Endothelial cell (in vitro differentiated cells): Measurements from ENCODE around the gene POLD2. TPM values are rescaled to one million over a fixed set of nuclear protein-coding genes. Genes with fewer than 3 reads are reported as not detected.

Experiments
- DNase-seq: peaks from one replicate; pipeline ENCODE4 v3.0.0; 2021; ENCODE audit warnings: low spot score
- H3K27ac Mint-ChIP-seq: one replicate; pipeline ENCODE4 v1.8.0; 2021; ENCODE audit warnings: mixed read lengths, inconsistent platforms; ENCODE audit not compliant: unreplicated experiment
- H3K27me3 Mint-ChIP-seq: one replicate; pipeline ENCODE4 v1.8.0; 2021; ENCODE audit warnings: mild to moderate bottlenecking, moderate library complexity, mixed read lengths, inconsistent platforms; ENCODE audit not compliant: unreplicated experiment
- H3K36me3 Mint-ChIP-seq: one replicate; pipeline ENCODE4 v1.8.0; 2021; ENCODE audit warnings: mild to moderate bottlenecking, low read depth, mixed read lengths, inconsistent platforms; ENCODE audit not compliant: unreplicated experiment
- H3K4me1 Mint-ChIP-seq: one replicate; pipeline ENCODE4 v1.8.0; 2021; ENCODE audit warnings: mild to moderate bottlenecking, mixed read lengths, inconsistent platforms; ENCODE audit not compliant: unreplicated experiment
- H3K4me3 Mint-ChIP-seq: one replicate; pipeline ENCODE4 v1.8.0; 2021; ENCODE audit warnings: mild to moderate bottlenecking, mixed read lengths, inconsistent platforms; ENCODE audit not compliant: unreplicated experiment
- H3K9me3 Mint-ChIP-seq: one replicate; pipeline ENCODE4 v1.8.0; 2021; ENCODE audit warnings: mixed read lengths, inconsistent platforms; ENCODE audit not compliant: unreplicated experiment
- total RNA-seq: library from RNA; stranded (reverse); fragmentation: NEBNext Ultra II Directional; extraction: Animal tissue kit (Norgen Biotek cat#: 25700); gene quantifications from one replicate; pipeline ENCODE4 v1.2.1, GENCODE V29; 2021; ENCODE audit not compliant: unreplicated experiment
- TF ChIP-seq, protein P1 (sequence below): fragments of 200-600 bp; sonication (generic); IDR thresholded peaks from one replicate; pipeline ENCODE4 v1.5.0; 2021; ENCODE audit warnings: antibody characterized with exemption; ENCODE audit not compliant: unreplicated experiment

Gene POLD2
- total RNA-seq, 1 donor from 2014 or later: 39.9 TPM

GRCh38 chr7:44093102-44093641 lies 30.2 kb downstream of the POLD2 start:
- Mint-ChIP-seq H3K9me3 (no peaks in the 10 kb centered on the region), H3K4me1 (peaks cover 5% of the 10 kb centered on the region), H3K27ac (no peak overlapping the region), H3K4me3 (no peak overlapping the region), H3K27me3 (peaks cover 13% of the 10 kb centered on the region), H3K36me3 (no peaks in the 10 kb centered on the region)
- TF ChIP-seq, protein P1, sequence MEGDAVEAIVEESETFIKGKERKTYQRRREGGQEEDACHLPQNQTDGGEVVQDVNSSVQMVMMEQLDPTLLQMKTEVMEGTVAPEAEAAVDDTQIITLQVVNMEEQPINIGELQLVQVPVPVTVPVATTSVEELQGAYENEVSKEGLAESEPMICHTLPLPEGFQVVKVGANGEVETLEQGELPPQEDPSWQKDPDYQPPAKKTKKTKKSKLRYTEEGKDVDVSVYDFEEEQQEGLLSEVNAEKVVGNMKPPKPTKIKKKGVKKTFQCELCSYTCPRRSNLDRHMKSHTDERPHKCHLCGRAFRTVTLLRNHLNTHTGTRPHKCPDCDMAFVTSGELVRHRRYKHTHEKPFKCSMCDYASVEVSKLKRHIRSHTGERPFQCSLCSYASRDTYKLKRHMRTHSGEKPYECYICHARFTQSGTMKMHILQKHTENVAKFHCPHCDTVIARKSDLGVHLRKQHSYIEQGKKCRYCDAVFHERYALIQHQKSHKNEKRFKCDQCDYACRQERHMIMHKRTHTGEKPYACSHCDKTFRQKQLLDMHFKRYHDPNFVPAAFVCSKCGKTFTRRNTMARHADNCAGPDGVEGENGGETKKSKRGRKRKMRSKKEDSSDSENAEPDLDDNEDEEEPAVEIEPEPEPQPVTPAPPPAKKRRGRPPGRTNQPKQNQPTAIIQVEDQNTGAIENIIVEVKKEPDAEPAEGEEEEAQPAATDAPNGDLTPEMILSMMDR: no peak
- no peak for DNase-seq

DNA sequence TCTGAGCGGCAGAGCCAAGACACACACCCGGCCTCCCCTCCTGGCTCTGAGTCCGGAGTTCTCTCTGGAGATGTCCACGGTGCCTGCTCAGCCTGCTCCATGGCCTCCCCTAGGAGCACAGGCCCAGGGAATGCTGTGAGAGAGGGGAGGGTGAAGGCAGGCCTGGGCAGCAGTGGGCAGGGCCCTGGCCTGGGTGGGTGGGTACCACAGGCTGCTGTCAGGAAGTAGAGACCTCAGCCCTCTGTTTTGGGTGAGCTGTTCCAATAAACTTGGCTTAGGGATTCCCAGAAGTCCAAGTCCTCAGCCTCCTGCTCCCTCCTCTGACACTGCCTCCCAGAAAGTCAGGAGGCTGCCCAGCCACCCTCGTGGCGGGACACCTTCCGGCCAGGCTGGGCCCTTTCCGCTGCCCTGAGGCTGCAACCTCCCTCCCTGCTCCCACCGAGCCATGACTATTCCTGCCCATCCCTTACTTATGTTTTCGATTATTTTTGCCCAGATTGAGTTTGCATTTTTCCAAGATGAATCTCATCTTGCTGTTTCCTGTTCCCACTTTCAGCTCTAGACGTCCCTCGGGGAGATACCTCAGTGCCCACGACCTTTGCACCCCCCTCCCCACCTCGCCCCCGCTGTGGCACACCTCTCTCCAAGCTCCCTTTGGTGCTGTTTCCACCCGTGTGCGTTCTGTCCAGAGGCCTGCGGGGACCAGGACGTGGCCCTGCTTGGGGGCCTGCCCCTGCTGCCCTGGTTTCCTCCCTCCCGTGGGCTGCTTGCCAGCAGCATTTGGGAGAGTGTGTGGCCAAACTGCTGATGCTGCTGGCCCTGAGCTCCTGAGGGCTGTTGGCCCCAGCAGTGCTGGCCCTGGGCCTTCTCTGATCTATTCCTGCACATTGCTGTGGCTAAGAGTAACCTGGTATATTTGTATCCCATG lies 35.2 kb downstream of the POLD2 start:
- no peak overlapping the region for H3K27ac Mint-ChIP-seq
- H3K4me3 Mint-ChIP-seq: no peak overlapping the region
- no peaks in the 10 kb centered on the region for H3K9me3 Mint-ChIP-seq
- TF ChIP-seq, protein P1: no peak
- H3K36me3 Mint-ChIP-seq: no peaks in the 10 kb centered on the region
- H3K27me3 Mint-ChIP-seq: peaks cover 11% of the 10 kb centered on the region
- H3K4me1 Mint-ChIP-seq: peaks cover 3% of the 10 kb centered on the region
- no peak for DNase-seq

- Mint-ChIP-seq H3K4me1 (no peaks in the 10 kb centered on the region), H3K27me3 (peaks cover 7% of the 10 kb centered on the region), H3K4me3 (no peak overlapping the region), H3K36me3 (no peaks in the 10 kb centered on the region), H3K9me3 (no peaks in the 10 kb centered on the region), H3K27ac (no peak overlapping the region)
- TF ChIP-seq, protein P1: no peak
- no peak for DNase-seq
These were observed 36.7 kb downstream of the POLD2 start for GRCh38 chr7:44086627-44087026.

DNA sequence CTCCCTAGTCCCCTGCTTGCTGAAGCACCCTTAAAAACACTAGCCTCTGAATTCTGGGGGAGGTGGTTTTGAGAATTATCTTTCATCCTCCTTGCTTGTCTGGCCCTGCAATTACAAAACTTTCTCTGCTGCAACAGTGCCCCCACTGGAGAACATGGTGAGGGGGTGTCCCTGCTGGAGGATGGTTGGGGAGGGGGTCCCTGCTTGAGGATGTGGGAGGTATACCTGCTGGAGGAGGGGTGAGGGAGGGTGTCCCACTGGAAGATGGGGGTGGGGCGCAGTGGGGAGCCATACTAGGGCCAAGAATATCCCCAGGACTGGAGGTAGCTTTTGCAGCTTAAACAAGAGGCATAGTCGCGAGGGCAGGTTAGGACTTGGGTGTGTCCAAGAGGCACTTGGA lies 37.8 kb downstream of the POLD2 start:
- Mint-ChIP-seq H3K27me3 (peaks cover 10% of the 10 kb centered on the region), H3K36me3 (peaks cover 4% of the 10 kb centered on the region), H3K27ac (no peak overlapping the region), H3K9me3 (no peaks in the 10 kb centered on the region), H3K4me3 (no peak overlapping the region), H3K4me1 (peaks cover 4% of the 10 kb centered on the region)
- no peak for DNase-seq
- TF ChIP-seq, protein P1: no peak

- Mint-ChIP-seq H3K4me3 (no peak overlapping the region), H3K27ac (no peak overlapping the region), H3K9me3 (no peaks in the 10 kb centered on the region), H3K4me1 (peaks cover 4% of the 10 kb centered on the region), H3K27me3 (peaks cover 10% of the 10 kb centered on the region), H3K36me3 (peaks cover 4% of the 10 kb centered on the region)
- DNase-seq: no peak
- TF ChIP-seq, protein P1: no peak
These were observed 38.6 kb downstream of the POLD2 start for GRCh38 chr7:44084701-44085100.
